K562 (cell line): ENCODE results near the gene CSTF1. TPM values are rescaled to one million over a fixed set of nuclear protein-coding genes. Genes with fewer than 3 reads are reported as not detected.
A peak's percentile ranks its signal among the peaks of the same experiment; 100 is the strongest.

ENCODE experiments used
- DNMT1 ChIP-seq: fragments of 450-650 bp; IDR thresholded peaks from 2 replicates; pipeline ENCODE4 v1.6.1; 2016; ENCODE audit warnings: antibody characterized with exemption, mild to moderate bottlenecking
- EGR1 ChIP-seq: fragments of 450-650 bp; conservative IDR thresholded peaks from 2 replicates; pipeline ENCODE4 v1.6.1; 2017; ENCODE audit warnings: mild to moderate bottlenecking
- HOMEZ ChIP-seq: fragments of 250-450 bp; sonication (Bioruptor Pico); IDR thresholded peaks from 2 replicates; pipeline ENCODE4 v1.4.0; 2020; ENCODE audit warnings: mild to moderate bottlenecking, moderate library complexity
- NR2C1 ChIP-seq, 2 experiments: fragments of 450-650 bp; IDR thresholded peaks; 2 replicates each; pipeline ENCODE4 v1.6.1; 2017; ENCODE audit warnings: mild to moderate bottlenecking in 2 of 2, antibody characterized with exemption in 1 of 2, inconsistent platforms in 1 of 2, missing compliant biosample characterization in 1 of 2, missing genetic modification characterization in 1 of 2
- NR2C2 ChIP-seq, 2 experiments: fragments of 200-800 bp in 1 of 2; sonication (Bioruptor generic) in 1 of 2; sonication (generic) in 1 of 2; formaldehyde crosslinking in 1 of 2; IDR thresholded peaks; 2 replicates each; pipeline versions ENCODE4 v1.6.1 to v1.8.0; 2016 to 2022; ENCODE audit warnings: mild to moderate bottlenecking in 1 of 2, missing compliant biosample characterization in 1 of 2, missing genetic modification characterization in 1 of 2, missing genetic modification reagents in 1 of 2
- NR2F6 ChIP-seq: fragments of 450-650 bp; formaldehyde crosslinking; IDR thresholded peaks from 2 replicates; pipeline ENCODE4 v1.4.0; 2020; ENCODE audit warnings: mild to moderate bottlenecking
- POLR2AphosphoS5 ChIP-seq: IDR thresholded peaks from 2 replicates; pipeline ENCODE4 v1.6.1; 2011; ENCODE audit warnings: mild to moderate bottlenecking, low read depth, low read length, moderate library complexity; ENCODE audit not compliant: control insufficient read depth, insufficient read depth
- RBM25 ChIP-seq: fragments of 200-400 bp; formaldehyde crosslinking; IDR thresholded peaks from 2 replicates; pipeline ENCODE4 v1.6.1; 2018; ENCODE audit warnings: low read length, low read depth, moderate library complexity; ENCODE audit not compliant: severe bottlenecking
- SMARCE1 ChIP-seq: fragments of 450-650 bp; IDR thresholded peaks from 2 replicates; pipeline ENCODE4 v1.7.1; 2016; ENCODE audit warnings: mild to moderate bottlenecking
- TAF7 ChIP-seq: fragments of 450-650 bp; IDR thresholded peaks from 2 replicates; pipeline ENCODE4 v1.6.1; 2016; ENCODE audit warnings: missing genetic modification characterization, missing compliant biosample characterization
- TEAD4 ChIP-seq, 2 experiments: sonication (generic) in 1 of 2; formaldehyde crosslinking in 1 of 2; IDR thresholded peaks; 2 replicates each; pipeline versions ENCODE4 v1.6.1 to v1.8.0; 2012 to 2022; ENCODE audit warnings: borderline replicate concordance in 1 of 2, inconsistent platforms in 1 of 2, low read length in 1 of 2, mild to moderate bottlenecking in 1 of 2, missing genetic modification reagents in 1 of 2
- ZEB2 ChIP-seq: fragments of 450-650 bp; IDR thresholded peaks from 2 replicates; pipeline ENCODE4 v1.6.1; 2016
- ZNF143 ChIP-seq: sonication (generic); formaldehyde crosslinking; IDR thresholded peaks from 2 replicates; pipeline ENCODE4 v1.9.0; 2022; ENCODE audit warnings: mild to moderate bottlenecking, missing genetic modification reagents
- ZNF174 ChIP-seq: fragments of 250-450 bp; sonication (Bioruptor Pico); IDR thresholded peaks from 2 replicates; pipeline ENCODE4 v1.4.0; 2020; ENCODE audit warnings: mild to moderate bottlenecking
- ZNF511 ChIP-seq: sonication (generic); formaldehyde crosslinking; IDR thresholded peaks from 2 replicates; pipeline ENCODE4 v1.8.0; 2022; ENCODE audit warnings: mild to moderate bottlenecking, missing genetic modification reagents
- ZSCAN32 ChIP-seq: fragments of 450-650 bp; formaldehyde crosslinking; IDR thresholded peaks from 2 replicates; pipeline ENCODE4 v1.4.0; 2020; ENCODE audit warnings: mild to moderate bottlenecking, moderate library complexity
- polyA plus RNA-seq, 8 experiments: library from polyadenylated mRNA; depleted of rRNA in 4 of 8; stranded (reverse) in 5 of 8; unstranded in 3 of 8; fragments of >200 nt; fragmentation: Nextera tagmentation in 2 of 8; fragmentation: Illumina TruSeq in 1 of 8; extraction: Ambion mirVana in 2 of 8; extraction: Trizol in 1 of 8; gene quantifications; 2 replicates each; pipeline versions ENCODE4 v1.2.1 to v1.2.3, GENCODE V29; 2011 to 2014; ENCODE audit warnings: inconsistent platforms in 1 of 8, missing spikeins in 1 of 8
- total RNA-seq, 7 experiments: library from RNA; depleted of rRNA in 6 of 7; stranded (reverse); fragments of >200 nt in 6 of 7; fragmentation: Illumina TruSeq in 2 of 7; extraction: Trizol in 2 of 7; gene quantifications; 2 replicates each; pipeline versions ENCODE4 v1.2.1 to v1.2.3, GENCODE V29; 2011 to 2021; ENCODE audit warnings: low replicate concordance in 1 of 7
- TF ChIP-seq, protein P1 (sequence below): sonication (generic); formaldehyde crosslinking; IDR thresholded peaks from 2 replicates; pipeline ENCODE4 v1.8.1; 2023; ENCODE audit warnings: mild to moderate bottlenecking, missing genetic modification reagents

The CSTF1 gene
- total and polyA plus RNA-seq, 9 of the 15 experiments (the other 6 are each of a cell fraction or from before 2014, with no cell fraction given) = 30.8 to 110 (median 53.4) TPM

- no peak for TF ChIP-seq NR2F6 (CRISPR knock-in tag)
- peak; percentile 62 for TF ChIP-seq POLR2AphosphoS5
- no peak for TF ChIP-seq RBM25
- no peak for TF ChIP-seq SMARCE1
- peak; percentile 23; the same call in 1 of the 2 replicates for TF ChIP-seq ZNF143 (CRISPR knock-in tag)
- peak; percentile 94 for TF ChIP-seq NR2C2 (CRISPR knock-in tag; IDR thresholded peaks at IDR 0.05)
- TF ChIP-seq NR2C2 (tag; IDR thresholded peaks at IDR 0.05) = peak; percentile 96
- no peak for TF ChIP-seq DNMT1
- peak; percentile 40; the same call in 1 of the 2 replicates for TF ChIP-seq ZNF511
- peak; percentile 89 for TF ChIP-seq NR2C1 (IDR thresholded peaks at IDR 0.05)
- TF ChIP-seq NR2C1 (tag; IDR thresholded peaks at IDR 0.05) = peak; percentile 96
- peak; percentile 51; the same call in 1 of the 2 replicates for TF ChIP-seq EGR1
- TF ChIP-seq HOMEZ (CRISPR knock-in tag) = no peak
- TF ChIP-seq ZEB2 = 0 out of 2 replicates have a peak, but pooled peaks have one; percentile 37
- no peak for TF ChIP-seq TAF7 (tag)
- TF ChIP-seq TEAD4 (IDR thresholded peaks at IDR 0.05; ENCODE audit: low read length) = peak; percentile 33; the same call in 1 of the 2 replicates
- TF ChIP-seq TEAD4 (CRISPR knock-in tag; IDR thresholded peaks at IDR 0.05; ENCODE audit: borderline replicate concordance) = no peak
- TF ChIP-seq, protein P1, sequence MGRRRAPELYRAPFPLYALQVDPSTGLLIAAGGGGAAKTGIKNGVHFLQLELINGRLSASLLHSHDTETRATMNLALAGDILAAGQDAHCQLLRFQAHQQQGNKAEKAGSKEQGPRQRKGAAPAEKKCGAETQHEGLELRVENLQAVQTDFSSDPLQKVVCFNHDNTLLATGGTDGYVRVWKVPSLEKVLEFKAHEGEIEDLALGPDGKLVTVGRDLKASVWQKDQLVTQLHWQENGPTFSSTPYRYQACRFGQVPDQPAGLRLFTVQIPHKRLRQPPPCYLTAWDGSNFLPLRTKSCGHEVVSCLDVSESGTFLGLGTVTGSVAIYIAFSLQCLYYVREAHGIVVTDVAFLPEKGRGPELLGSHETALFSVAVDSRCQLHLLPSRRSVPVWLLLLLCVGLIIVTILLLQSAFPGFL (CRISPR knock-in tag) = 0 out of 2 replicates have a peak, but pooled peaks have one; percentile 41
- TF ChIP-seq ZNF174 = no peak
- TF ChIP-seq ZSCAN32 (CRISPR knock-in tag) = no peak
Measured at GRCh38 chr20:56392132-56392880, at the start of gene CSTF1, which contains the start of gene AURKA (continued).
